ENCODE data around the gene ARIH2.

Gene ARIH2

GRCh38 chr3:48929358-48930035 lies 10.9 kb downstream of the ARIH2 start:
- DNase-seq (ENCODE audit: low read depth, low spot score): no peak

- DNase-seq (ENCODE audit: low read depth, low spot score): no peak
Measured at GRCh38 chr3:48930590-48930989, 11.9 kb downstream of the ARIH2 start.

- no peak for DNase-seq (ENCODE audit: low read depth, low spot score)
Measured at GRCh38 chr3:48931944-48932580, 13.4 kb downstream of the ARIH2 start.

GRCh38 chr3:48934333-48934991 lies 15.8 kb downstream of the ARIH2 start:
- no peak for DNase-seq (ENCODE audit: low read depth, low spot score)

GRCh38 chr3:48935530-48935929 lies 16.9 kb downstream of the ARIH2 start:
- no peak for DNase-seq (ENCODE audit: low read depth, low spot score)

- no peak for DNase-seq (ENCODE audit: low read depth, low spot score)
Measured at GRCh38 chr3:48938156-48938555, 19.5 kb downstream of the ARIH2 start.

- DNase-seq (ENCODE audit: low read depth, low spot score): no peak
Measured at GRCh38 chr3:48938689-48939088, 20.0 kb downstream of the ARIH2 start.

GRCh38 chr3:48945432-48945831 lies 26.8 kb downstream of the ARIH2 start:
- no peak for DNase-seq (ENCODE audit: low read depth, low spot score)

GRCh38 chr3:48945891-48946549 lies 27.4 kb downstream of the ARIH2 start:
- DNase-seq (ENCODE audit: low read depth, low spot score): no peak

GRCh38 chr3:48949376-48949717 lies 30.7 kb downstream of the ARIH2 start:
- DNase-seq (ENCODE audit: low read depth, low spot score): no peak

- no peak for DNase-seq (ENCODE audit: low read depth, low spot score)
Measured at GRCh38 chr3:48950051-48950450, 31.4 kb downstream of the ARIH2 start.

- no peak for DNase-seq (ENCODE audit: low read depth, low spot score)
Measured at GRCh38 chr3:48951764-48952163, 33.1 kb downstream of the ARIH2 start.

- DNase-seq (ENCODE audit: low read depth, low spot score): peak; percentile 14
Measured at GRCh38 chr3:48952510-48953118, 34.0 kb downstream of the ARIH2 start.

GRCh38 chr3:48957006-48957705 lies 38.5 kb downstream of the ARIH2 start:
- DNase-seq (ENCODE audit: low read depth, low spot score): no peak

GRCh38 chr3:48960841-48961413 lies 42.3 kb downstream of the ARIH2 start:
- no peak for DNase-seq (ENCODE audit: low read depth, low spot score)

GRCh38 chr3:48962340-48962739 lies 43.7 kb downstream of the ARIH2 start:
- DNase-seq (ENCODE audit: low read depth, low spot score): no peak

GRCh38 chr3:48962939-48963338 lies 44.3 kb downstream of the ARIH2 start:
- DNase-seq (ENCODE audit: low read depth, low spot score): no peak

- DNase-seq (ENCODE audit: low read depth, low spot score): no peak
Measured at GRCh38 chr3:48963591-48963990, 44.9 kb downstream of the ARIH2 start.

- DNase-seq (ENCODE audit: low read depth, low spot score): no peak
Measured at GRCh38 chr3:48966367-48966766, 47.7 kb downstream of the ARIH2 start.

- no peak for DNase-seq (ENCODE audit: low read depth, low spot score)
Measured at GRCh38 chr3:48966876-48967361, 48.3 kb downstream of the ARIH2 start.

GRCh38 chr3:48970586-48970985 lies 51.9 kb downstream of the ARIH2 start:
- no peak for DNase-seq (ENCODE audit: low read depth, low spot score)

Measured in activated CD4-positive, CD25-positive, alpha-beta regulatory T cell treated with anti-CD3 and anti-CD28 coated beads, Interleukin-2, amount 50 U/mL, for 16 hours (primary cell).